ENCODE measurements around the gene RAB11A.
"Not testable (repeated sequence)": the region's sequence is repeated elsewhere in the genome, so short reads cannot be mapped to it uniquely, and the experiment has no call there.

The RAB11A gene

GRCh38 chr15:65872596-65872995 lies 3.3 kb downstream of the RAB11A start:
- Histone ChIP-seq H3K9ac (ENCODE audit: low read depth, low read length) (peak overlapping the region; percentile 38), H3K4me2 (ENCODE audit: low read length) (peak overlapping the region; percentile 56), H3K4me1 (ENCODE audit: control insufficient read depth, insufficient read depth, low read length) (peaks cover 18% of the 10 kb centered on the region), H3K36me3 (ENCODE audit: insufficient read depth, low read length) (peaks cover 18% of the 10 kb centered on the region)
- H3K9me3 ChIP-seq (replicated peaks; ENCODE audit: low read length); H3K27me3 ChIP-seq (ENCODE audit: control insufficient read depth, insufficient read depth, low read length); H3K4me3 ChIP-seq (ENCODE audit: low read length): not testable (repeated sequence)

GRCh38 chr15:65873256-65873655 lies 4.0 kb downstream of the RAB11A start:
- H3K36me3 ChIP-seq (ENCODE audit: insufficient read depth, low read length), result peaks cover 25% of the 10 kb centered on the region
- H3K4me2 ChIP-seq (ENCODE audit: low read length), result peak overlapping the region; percentile 56
- H3K4me3 ChIP-seq (ENCODE audit: low read length), result no peak overlapping the region
- H3K9ac ChIP-seq (ENCODE audit: low read depth, low read length), result no peak overlapping the region
- no peaks in the 10 kb centered on the region for H3K9me3 ChIP-seq (replicated peaks; ENCODE audit: low read length)
- H3K4me1 ChIP-seq (ENCODE audit: control insufficient read depth, insufficient read depth, low read length), result peaks cover 18% of the 10 kb centered on the region
- no peaks in the 10 kb centered on the region for H3K27me3 ChIP-seq (ENCODE audit: control insufficient read depth, insufficient read depth, low read length)

- H3K4me2 ChIP-seq (ENCODE audit: low read length), result no peak overlapping the region
- no peaks in the 10 kb centered on the region for H3K27me3 ChIP-seq (ENCODE audit: control insufficient read depth, insufficient read depth, low read length)
- peaks cover 45% of the 10 kb centered on the region for H3K36me3 ChIP-seq (ENCODE audit: insufficient read depth, low read length)
Measured at GRCh38 chr15:65875458-65875857, 6.2 kb downstream of the RAB11A start.

GRCh38 chr15:65877749-65878148 lies 8.5 kb downstream of the RAB11A start:
- Histone ChIP-seq H3K36me3 (ENCODE audit: insufficient read depth, low read length) (peaks cover 63% of the 10 kb centered on the region), H3K9me3 (replicated peaks; ENCODE audit: low read length) (no peaks in the 10 kb centered on the region), H3K27me3 (ENCODE audit: control insufficient read depth, insufficient read depth, low read length) (no peaks in the 10 kb centered on the region), H3K9ac (ENCODE audit: low read depth, low read length) (no peak overlapping the region), H3K4me3 (ENCODE audit: low read length) (no peak overlapping the region), H3K4me2 (ENCODE audit: low read length) (no peak overlapping the region), H3K4me1 (ENCODE audit: control insufficient read depth, insufficient read depth, low read length) (peaks cover 6% of the 10 kb centered on the region)

More at GRCh38 chr15:65875458-65875857, 6.2 kb downstream of the RAB11A start:
- no peaks in the 10 kb centered on the region for H3K9me3 ChIP-seq (replicated peaks; ENCODE audit: low read length)
- no peak overlapping the region for H3K9ac ChIP-seq (ENCODE audit: low read depth, low read length)
- peaks cover 18% of the 10 kb centered on the region for H3K4me1 ChIP-seq (ENCODE audit: control insufficient read depth, insufficient read depth, low read length)
- H3K4me3 ChIP-seq (ENCODE audit: low read length), result no peak overlapping the region

GRCh38 chr15:65881766-65882434 lies 12.6 kb downstream of the RAB11A start:
- no peaks in the 10 kb centered on the region for H3K9me3 ChIP-seq (replicated peaks; ENCODE audit: low read length)
- no peak overlapping the region for H3K4me2 ChIP-seq (ENCODE audit: low read length)
- no peak overlapping the region for H3K9ac ChIP-seq (ENCODE audit: low read depth, low read length)
- H3K4me1 ChIP-seq (ENCODE audit: control insufficient read depth, insufficient read depth, low read length), result no peaks in the 10 kb centered on the region
- peaks cover 87% of the 10 kb centered on the region for H3K36me3 ChIP-seq (ENCODE audit: insufficient read depth, low read length)
- H3K4me3 ChIP-seq (ENCODE audit: low read length), result no peak overlapping the region
- no peaks in the 10 kb centered on the region for H3K27me3 ChIP-seq (ENCODE audit: control insufficient read depth, insufficient read depth, low read length)

GRCh38 chr15:65883571-65883970 lies 14.3 kb downstream of the RAB11A start:
- H3K27me3 ChIP-seq (ENCODE audit: control insufficient read depth, insufficient read depth, low read length), result no peaks in the 10 kb centered on the region
- no peaks in the 10 kb centered on the region for H3K4me1 ChIP-seq (ENCODE audit: control insufficient read depth, insufficient read depth, low read length)
- H3K4me2 ChIP-seq (ENCODE audit: low read length), result no peak overlapping the region
- no peak overlapping the region for H3K9ac ChIP-seq (ENCODE audit: low read depth, low read length)
- no peak overlapping the region for H3K4me3 ChIP-seq (ENCODE audit: low read length)
- H3K9me3 ChIP-seq (replicated peaks; ENCODE audit: low read length), result no peaks in the 10 kb centered on the region
- peaks cover 87% of the 10 kb centered on the region for H3K36me3 ChIP-seq (ENCODE audit: insufficient read depth, low read length)

GRCh38 chr15:65884511-65884910 lies 15.2 kb downstream of the RAB11A start:
- no peak overlapping the region for H3K4me3 ChIP-seq (ENCODE audit: low read length)
- H3K9me3 ChIP-seq (replicated peaks; ENCODE audit: low read length), result no peaks in the 10 kb centered on the region
- H3K4me1 ChIP-seq (ENCODE audit: control insufficient read depth, insufficient read depth, low read length), result no peaks in the 10 kb centered on the region
- no peak overlapping the region for H3K9ac ChIP-seq (ENCODE audit: low read depth, low read length)
- peaks cover 86% of the 10 kb centered on the region for H3K36me3 ChIP-seq (ENCODE audit: insufficient read depth, low read length)
- H3K27me3 ChIP-seq (ENCODE audit: control insufficient read depth, insufficient read depth, low read length), result no peaks in the 10 kb centered on the region
- H3K4me2 ChIP-seq (ENCODE audit: low read length), result no peak overlapping the region

GRCh38 chr15:65885668-65886218 lies 16.5 kb downstream of the RAB11A start:
- H3K4me1 ChIP-seq (ENCODE audit: control insufficient read depth, insufficient read depth, low read length), result no peaks in the 10 kb centered on the region
- no peak overlapping the region for H3K4me3 ChIP-seq (ENCODE audit: low read length)
- peaks cover 74% of the 10 kb centered on the region for H3K36me3 ChIP-seq (ENCODE audit: insufficient read depth, low read length)
- no peaks in the 10 kb centered on the region for H3K27me3 ChIP-seq (ENCODE audit: control insufficient read depth, insufficient read depth, low read length)
- H3K4me2 ChIP-seq (ENCODE audit: low read length), result no peak overlapping the region
- no peak overlapping the region for H3K9ac ChIP-seq (ENCODE audit: low read depth, low read length)
- H3K9me3 ChIP-seq (replicated peaks; ENCODE audit: low read length), result no peaks in the 10 kb centered on the region

- no peaks in the 10 kb centered on the region for H3K9me3 ChIP-seq (replicated peaks; ENCODE audit: low read length)
- H3K36me3 ChIP-seq (ENCODE audit: insufficient read depth, low read length), result peaks cover 59% of the 10 kb centered on the region
- no peak overlapping the region for H3K4me3 ChIP-seq (ENCODE audit: low read length)
- no peak overlapping the region for H3K4me2 ChIP-seq (ENCODE audit: low read length)
- no peaks in the 10 kb centered on the region for H3K4me1 ChIP-seq (ENCODE audit: control insufficient read depth, insufficient read depth, low read length)
- no peaks in the 10 kb centered on the region for H3K27me3 ChIP-seq (ENCODE audit: control insufficient read depth, insufficient read depth, low read length)
- no peak overlapping the region for H3K9ac ChIP-seq (ENCODE audit: low read depth, low read length)
Measured at GRCh38 chr15:65887565-65887964, 18.3 kb downstream of the RAB11A start.

- no peak overlapping the region for H3K4me3 ChIP-seq (ENCODE audit: low read length)
- H3K27me3 ChIP-seq (ENCODE audit: control insufficient read depth, insufficient read depth, low read length), result no peaks in the 10 kb centered on the region
- H3K9me3 ChIP-seq (replicated peaks; ENCODE audit: low read length), result no peaks in the 10 kb centered on the region
- H3K4me2 ChIP-seq (ENCODE audit: low read length), result no peak overlapping the region
- H3K36me3 ChIP-seq (ENCODE audit: insufficient read depth, low read length), result peaks cover 56% of the 10 kb centered on the region
- H3K4me1 ChIP-seq (ENCODE audit: control insufficient read depth, insufficient read depth, low read length), result no peaks in the 10 kb centered on the region
- H3K9ac ChIP-seq (ENCODE audit: low read depth, low read length), result no peak overlapping the region
Measured at GRCh38 chr15:65888981-65889380, 19.7 kb downstream of the RAB11A start.

- no peak overlapping the region for H3K4me3 ChIP-seq (ENCODE audit: low read length)
- H3K36me3 ChIP-seq (ENCODE audit: insufficient read depth, low read length), result peaks cover 38% of the 10 kb centered on the region
Measured at GRCh38 chr15:65893060-65893459, 23.8 kb downstream of the RAB11A start.

GRCh38 chr15:65896236-65896635 lies 26.9 kb downstream of the RAB11A start:
- Histone ChIP-seq H3K4me3 (ENCODE audit: low read length) (no peak overlapping the region), H3K4me1 (ENCODE audit: control insufficient read depth, insufficient read depth, low read length) (no peaks in the 10 kb centered on the region), H3K4me2 (ENCODE audit: low read length) (no peak overlapping the region), H3K36me3 (ENCODE audit: insufficient read depth, low read length) (peaks cover 39% of the 10 kb centered on the region), H3K27me3 (ENCODE audit: control insufficient read depth, insufficient read depth, low read length) (no peaks in the 10 kb centered on the region), H3K9me3 (replicated peaks; ENCODE audit: low read length) (no peaks in the 10 kb centered on the region), H3K9ac (ENCODE audit: low read depth, low read length) (no peak overlapping the region)

More at GRCh38 chr15:65893060-65893459, 23.8 kb downstream of the RAB11A start:
- no peaks in the 10 kb centered on the region for H3K9me3 ChIP-seq (replicated peaks; ENCODE audit: low read length)
- no peak overlapping the region for H3K9ac ChIP-seq (ENCODE audit: low read depth, low read length)
- no peaks in the 10 kb centered on the region for H3K27me3 ChIP-seq (ENCODE audit: control insufficient read depth, insufficient read depth, low read length)
- no peak overlapping the region for H3K4me2 ChIP-seq (ENCODE audit: low read length)
- no peaks in the 10 kb centered on the region for H3K4me1 ChIP-seq (ENCODE audit: control insufficient read depth, insufficient read depth, low read length)
